Medulla oblongata (tissue), 1 donor: ENCODE data around the gene SLC28A3.

Experiments used
- DNase-seq: peaks from one replicate; pipeline ENCODE4 v3.0.0-alpha.2; 2015; ENCODE audit errors: extremely low spot score

The SLC28A3 gene

DNA sequence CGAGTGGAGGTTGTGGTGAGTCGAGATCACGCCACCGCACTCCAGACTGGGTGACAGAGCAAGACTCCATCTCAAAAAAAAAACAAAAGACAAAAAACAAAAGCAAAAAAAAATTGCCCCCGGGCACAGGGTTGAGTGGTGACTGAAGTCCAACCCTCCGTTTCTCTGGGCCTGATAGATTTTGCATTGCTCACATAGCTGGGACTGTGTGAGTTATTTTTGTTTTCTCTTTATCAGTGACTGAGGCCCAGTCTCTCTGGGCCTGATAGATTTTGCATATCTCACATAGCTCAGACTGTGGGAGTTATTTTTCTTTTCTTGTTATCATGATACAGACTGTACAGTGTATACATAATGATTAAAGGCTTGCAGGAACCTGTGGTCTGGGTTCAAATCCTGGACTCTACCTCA lies 2.6 kb upstream of the SLC28A3 start:
- DNase-seq: no peak

- DNase-seq: no peak
Measured at GRCh38 chr9:84339962-84340361, 596 bp downstream of the SLC28A3 start.

DNA sequence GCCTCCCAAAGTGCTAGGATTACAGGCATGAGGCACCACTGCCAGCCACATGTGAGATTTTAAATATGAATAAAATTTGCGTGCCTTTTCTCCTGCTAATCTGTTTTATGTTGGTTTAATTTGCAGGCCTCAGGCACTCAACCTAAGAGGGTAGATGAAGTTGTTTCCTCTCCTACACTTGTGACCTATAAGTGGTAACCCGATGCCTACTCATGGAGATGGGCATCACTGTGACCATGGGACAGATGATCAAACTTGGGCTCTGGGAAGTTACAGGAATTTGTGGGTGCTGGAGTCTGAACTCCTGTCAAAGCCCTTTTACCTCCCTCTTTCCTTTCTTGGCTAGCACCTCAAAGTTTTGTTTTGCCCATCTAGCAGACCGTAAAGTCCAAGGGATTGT lies 1.1 kb downstream of the SLC28A3 start:
- no peak for DNase-seq

DNA sequence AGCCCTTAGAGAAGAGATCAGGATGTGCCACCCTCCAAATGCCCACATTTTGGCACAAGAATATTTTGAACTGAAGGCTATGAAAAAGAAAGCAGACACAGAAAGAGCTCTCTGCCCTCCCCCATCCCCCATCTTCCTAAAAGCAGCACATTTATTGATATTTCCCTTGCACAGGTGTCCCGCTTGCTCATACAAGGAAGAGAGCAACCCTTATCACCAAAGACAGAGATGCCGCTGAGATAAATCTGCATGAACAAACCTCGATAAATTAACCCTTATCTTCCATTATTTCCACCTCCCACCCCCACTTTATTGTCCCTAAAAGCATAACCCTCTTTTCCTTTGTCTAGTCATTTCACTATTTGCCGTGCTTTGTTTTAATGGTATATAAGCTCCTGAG lies 1.8 kb downstream of the SLC28A3 start:
- DNase-seq: no peak

- DNase-seq: no peak
Measured at GRCh38 chr9:84337252-84337651, 3.3 kb downstream of the SLC28A3 start.

DNA sequence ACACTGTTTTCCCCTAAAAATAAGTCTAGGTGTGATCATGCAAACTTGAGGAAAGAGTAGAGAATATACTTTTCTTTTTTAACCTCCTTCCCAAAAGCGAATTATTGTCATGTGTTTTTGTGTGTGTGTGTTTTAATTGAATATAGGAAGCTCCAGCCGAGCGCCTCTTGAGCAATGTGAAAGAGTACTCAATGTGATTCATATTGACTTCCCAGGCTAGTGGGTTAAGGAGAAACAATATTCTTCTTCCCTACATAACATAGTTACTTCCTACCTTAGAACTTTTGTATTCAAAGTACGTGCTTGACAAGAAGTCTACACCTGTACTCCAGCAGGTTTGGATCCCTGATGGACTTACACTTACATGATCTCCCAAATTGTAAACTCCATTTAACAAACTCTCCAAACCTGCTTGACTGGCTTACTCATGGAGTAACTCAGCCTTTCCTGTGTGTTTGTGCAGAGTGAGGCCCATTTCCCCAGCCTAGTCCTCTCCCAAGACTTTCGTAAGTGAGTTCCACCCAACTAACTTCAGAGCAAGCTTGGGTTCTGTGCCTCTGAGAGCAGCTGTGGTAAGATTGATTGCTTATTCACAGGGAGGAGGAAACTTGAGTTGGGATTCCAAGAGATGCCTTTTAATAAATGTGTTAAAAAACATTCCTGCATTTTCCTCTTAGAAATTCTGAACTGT lies 9.3 kb downstream of the SLC28A3 start:
- no peak for DNase-seq

- no peak for DNase-seq
Measured at GRCh38 chr9:84330246-84330645, 10.3 kb downstream of the SLC28A3 start.

- DNase-seq: no peak
Measured at GRCh38 chr9:84327184-84327583, 13.4 kb downstream of the SLC28A3 start.

DNA sequence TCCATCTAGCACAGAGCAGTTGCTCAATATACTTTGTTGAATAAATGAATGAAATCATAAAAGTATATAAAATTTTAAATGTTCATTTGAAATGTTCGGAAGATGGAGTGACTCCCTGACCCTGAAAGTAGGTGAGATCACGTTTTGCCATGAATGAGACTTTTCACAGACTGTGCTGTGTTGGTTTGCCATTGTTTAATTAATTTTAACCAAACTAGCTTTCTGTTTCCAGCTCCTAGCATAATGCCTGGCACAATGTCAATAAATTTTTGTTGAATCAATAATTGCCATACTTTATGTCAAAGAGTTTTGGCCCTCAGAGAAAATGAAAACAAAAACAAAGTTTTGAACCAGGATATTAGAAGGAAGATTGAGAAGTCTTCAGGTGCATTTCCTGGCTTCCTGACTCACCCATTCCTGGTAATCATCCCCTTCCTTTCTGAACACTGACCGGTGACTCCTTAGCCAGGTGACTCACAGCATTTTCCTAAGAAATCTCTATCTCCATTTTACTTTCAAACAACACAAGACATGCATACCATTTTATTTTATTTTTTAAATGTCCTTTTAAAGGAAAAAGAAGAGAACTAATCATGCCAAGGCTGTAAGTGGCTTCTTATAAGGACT lies 15.1 kb downstream of the SLC28A3 start:
- no peak for DNase-seq

- no peak for DNase-seq
Measured at GRCh38 chr9:84324811-84325210, 15.7 kb downstream of the SLC28A3 start.

DNA sequence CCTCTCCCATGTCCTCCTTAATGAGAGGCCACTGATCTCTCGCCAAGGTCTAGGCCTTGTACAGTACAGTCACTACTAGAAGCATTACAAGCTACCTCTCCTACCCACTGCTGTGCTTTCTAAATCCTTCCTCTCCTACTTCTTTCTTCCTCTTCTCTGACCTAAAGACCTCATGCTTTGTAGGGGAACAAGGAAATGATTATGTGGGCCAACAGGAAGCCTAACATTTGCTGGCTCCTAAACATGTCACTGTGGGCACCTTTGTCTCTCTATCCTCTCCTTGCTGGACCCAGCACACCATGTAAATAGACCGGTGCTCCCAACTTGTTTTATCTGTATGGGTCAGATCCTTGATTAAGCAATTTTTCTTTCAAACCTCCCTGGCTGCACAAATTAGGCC lies 16.7 kb downstream of the SLC28A3 start:
- no peak for DNase-seq

GRCh38 chr9:84322828-84323227 lies 17.7 kb downstream of the SLC28A3 start:
- DNase-seq: no peak

- no peak for DNase-seq
Measured at GRCh38 chr9:84320231-84320630, 20.3 kb downstream of the SLC28A3 start.

DNA sequence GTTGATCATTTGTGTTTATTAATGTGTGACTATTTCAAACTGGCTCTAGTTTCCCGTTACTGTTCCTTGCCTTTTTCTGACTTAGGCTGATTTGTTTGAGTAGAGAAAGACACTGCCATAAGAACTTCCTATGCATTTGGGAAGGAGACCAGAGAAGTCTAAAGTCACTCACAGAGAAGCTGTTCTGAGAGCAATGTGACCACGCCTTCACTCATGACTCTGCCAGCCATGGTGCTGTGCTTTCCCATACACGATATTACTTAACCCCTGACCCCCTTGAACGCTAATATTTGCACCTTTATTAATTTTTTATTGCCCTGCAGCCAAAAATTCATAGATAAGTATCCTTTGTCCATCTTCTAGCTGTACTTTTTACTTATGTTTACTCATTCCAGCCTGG lies 20.9 kb downstream of the SLC28A3 start:
- DNase-seq: no peak

- DNase-seq: no peak
Measured at GRCh38 chr9:84318981-84319380, 21.6 kb downstream of the SLC28A3 start.

- no peak for DNase-seq
Measured at GRCh38 chr9:84317563-84317962, 23.0 kb downstream of the SLC28A3 start.

- peak; percentile 77 for DNase-seq
Measured at GRCh38 chr9:84315278-84315877, 25.2 kb downstream of the SLC28A3 start.

- DNase-seq: no peak
Measured at GRCh38 chr9:84314306-84314705, 26.3 kb downstream of the SLC28A3 start.

DNA sequence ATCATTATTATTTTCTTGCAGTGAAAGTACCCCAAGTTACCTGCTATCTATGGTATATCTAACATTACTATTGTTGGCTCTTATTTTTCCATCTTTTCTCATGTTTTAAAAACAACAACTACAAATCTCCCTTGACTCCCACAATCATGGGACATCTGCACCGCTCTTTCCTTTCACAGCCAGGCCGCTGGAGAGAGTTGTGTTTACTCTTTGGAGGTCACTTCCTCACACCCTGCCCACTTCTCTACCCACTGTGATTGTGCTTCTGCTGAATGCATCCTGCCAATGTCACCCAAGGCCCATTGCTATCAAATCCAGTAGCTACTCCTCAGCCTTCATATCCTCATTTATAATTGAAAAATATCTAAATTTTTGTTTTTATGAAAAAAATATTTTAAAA lies 29.7 kb downstream of the SLC28A3 start:
- no peak for DNase-seq

- no peak for DNase-seq
Measured at GRCh38 chr9:84305497-84306131, 34.9 kb downstream of the SLC28A3 start.

DNA sequence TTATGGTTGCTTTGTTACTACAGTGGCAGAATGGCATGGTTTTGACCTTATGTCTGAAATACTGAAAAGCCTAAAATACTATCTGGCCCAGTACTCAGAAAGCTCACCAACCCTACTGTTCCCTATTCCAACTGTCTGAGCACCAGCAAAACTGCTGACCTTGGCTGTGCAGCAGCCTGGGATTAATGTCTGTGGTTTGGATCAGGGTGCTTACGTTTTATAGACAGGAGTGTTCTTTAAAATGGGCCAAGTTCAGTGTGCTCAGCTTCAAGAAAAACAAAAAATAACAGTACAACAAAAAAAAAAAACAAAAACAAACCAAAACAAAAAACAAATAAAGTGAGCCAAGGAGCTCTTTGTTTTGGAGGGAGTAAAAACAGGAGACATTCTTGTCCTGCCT lies 36.4 kb downstream of the SLC28A3 start:
- DNase-seq: peak; percentile 33

DNA sequence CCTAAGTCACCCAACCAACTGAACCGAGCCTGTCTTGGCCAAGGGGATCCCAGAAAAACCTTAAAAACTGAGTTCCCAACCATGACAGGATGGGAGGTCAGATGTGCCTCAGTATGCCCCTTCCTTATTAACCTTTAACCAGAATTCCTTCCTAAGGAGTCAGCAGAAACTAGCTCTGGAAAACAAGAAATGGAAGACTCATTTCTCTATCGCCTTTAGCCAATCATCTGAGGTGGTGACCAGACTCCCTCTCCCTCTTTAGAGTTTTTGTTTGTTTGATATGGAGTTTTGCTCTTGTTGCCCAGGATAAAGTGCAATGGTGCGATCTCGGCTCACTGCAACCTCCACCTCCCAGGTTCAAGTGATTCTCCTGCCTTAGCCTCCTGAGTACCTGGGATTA lies 37.5 kb downstream of the SLC28A3 start:
- no peak for DNase-seq

- no peak for DNase-seq
Measured at GRCh38 chr9:84301851-84302250, 38.7 kb downstream of the SLC28A3 start.
